HepG2 (cell line): ENCODE measurements around the gene ETV6. TPM values are rescaled to one million over a fixed set of nuclear protein-coding genes. Genes with fewer than 3 reads are reported as not detected.

ENCODE experiments used
- ATAC-seq: fragments of 200-7000 bp; cut with Tn5 transposase; 3 replicates; pipeline ENCODE4 v1.9.1; 2020; ENCODE audit warnings: mild to moderate bottlenecking, moderate library complexity
- BruUV-seq: library from RNA; stranded (reverse); fragments of 400-500 nt; replicated peaks from 2 replicates; lab custom pipeline; 2021; lab: Mats Ljungman, UMichigan
- CTCF ChIA-PET: fragments of 300-600 bp; formaldehyde crosslinking; extraction: SDS; loops from one replicate; lab custom pipeline; 2021; ENCODE audit warnings: low total read pairs, inconsistent platforms, low intra/inter-chr PET ratio; lab: Yijun Ruan, JAX
- POLR2A ChIA-PET: fragments of 350-600 bp; sonication (Branson Sonifier 250); formaldehyde crosslinking; loops from one replicate; lab custom pipeline; 2020; ENCODE audit warnings: antibody characterized with exemption, inconsistent platforms; lab: Yijun Ruan, JAX
- DNase-seq: peaks from one replicate; pipeline ENCODE4 v3.0.0-alpha.2; 2015; ENCODE audit warnings: low spot score
- FAIRE-seq: peaks from 3 replicates; lab custom pipeline; 2011; peaks lifted over from hg19 to GRCh38; lab: Jason Lieb, UNC
- H2AFZ ChIP-seq: one replicate; pipeline ENCODE4 v1.6.1; 2011; ENCODE audit warnings: low read length, inconsistent platforms
- H3K27ac ChIP-seq: fragments of 300-600 bp; 3 replicates; pipeline ENCODE4 v1.8.0; 2011; ENCODE audit warnings: mixed run types, mild to moderate bottlenecking, mixed read lengths, low read length, inconsistent platforms; ENCODE audit not compliant: insufficient read depth; ENCODE audit errors: extremely low read length
- H3K27me3 ChIP-seq, 2 experiments: fragments of 200-600 bp in 1 of 2; 2 replicates in 1 of 2; 3 replicates in 1 of 2; pipeline versions ENCODE4 v1.6.0 to v1.8.0; 2011; ENCODE audit warnings: low read length in 2 of 2, mild to moderate bottlenecking in 2 of 2, moderate library complexity in 2 of 2, inconsistent platforms in 1 of 2; ENCODE audit not compliant: insufficient read depth in 2 of 2, control insufficient read depth in 1 of 2
- H3K36me3 ChIP-seq, 2 experiments: fragments of 200-600 bp in 1 of 2; replicated peaks in 1 of 2; 2 replicates in 1 of 2; 3 replicates in 1 of 2; pipeline versions ENCODE4 v1.5.1 to v1.8.0; 2011; ENCODE audit warnings: low read length in 2 of 2, inconsistent platforms in 1 of 2; ENCODE audit not compliant: insufficient read depth in 2 of 2, control insufficient read depth in 1 of 2
- H3K4me1 ChIP-seq: 2 replicates; pipeline ENCODE4 v1.5.1; 2012; ENCODE audit warnings: low read length, inconsistent platforms; ENCODE audit not compliant: insufficient read depth
- H3K4me2 ChIP-seq: 2 replicates; pipeline ENCODE4 v1.6.0; 2011; ENCODE audit warnings: low read depth, low read length, inconsistent platforms
- H3K4me3 ChIP-seq, 3 experiments: fragments of 200-600 bp in 1 of 3; sonication (generic), shearing (Covaris generic) in 1 of 3; replicated peaks in 1 of 3; 2 replicates each; pipeline ENCODE4 v1.5.1; 2011 to 2016; ENCODE audit warnings: low read length in 3 of 3, inconsistent platforms in 2 of 3, low read depth in 2 of 3, mild to moderate bottlenecking in 2 of 3, control low read depth in 1 of 3, mixed read lengths in 1 of 3; ENCODE audit not compliant: insufficient read depth in 1 of 3
- H3K79me2 ChIP-seq: one replicate; pipeline ENCODE4 v1.6.1; 2011; ENCODE audit warnings: low read length, inconsistent platforms; ENCODE audit not compliant: insufficient read depth
- H3K9ac ChIP-seq: 2 replicates; pipeline ENCODE4 v1.6.0; 2011; ENCODE audit warnings: mild to moderate bottlenecking, low read depth, low read length, inconsistent platforms; ENCODE audit not compliant: insufficient read depth
- H3K9me3 ChIP-seq: 2 replicates; pipeline ENCODE4 v1.5.1; 2012; ENCODE audit warnings: mild to moderate bottlenecking, low read length
- H4K20me1 ChIP-seq: 2 replicates; pipeline ENCODE4 v1.6.0; 2011; ENCODE audit warnings: inconsistent platforms, mild to moderate bottlenecking, low read length, moderate library complexity; ENCODE audit not compliant: insufficient read depth
- RARA ChIP-seq: IDR thresholded peaks from 2 replicates; pipeline ENCODE4 v1.6.1; 2016; ENCODE audit warnings: missing genetic modification reagents, missing compliant biosample characterization
- RXRB ChIP-seq: IDR thresholded peaks from 2 replicates; pipeline ENCODE4 v1.6.1; 2016; ENCODE audit warnings: borderline replicate concordance, missing genetic modification reagents, missing compliant biosample characterization
- ZNF878 ChIP-seq: sonication (generic); formaldehyde crosslinking; IDR thresholded peaks from 2 replicates; pipeline ENCODE4 v1.8.1; 2023; ENCODE audit warnings: mild to moderate bottlenecking, missing genetic modification reagents, moderate library complexity
- WGBS: methylation state at CpG from one replicate; pipeline ENCODE4 v1.1.6; 2017; ENCODE audit warnings: low lambda C conversion rate; 5-methylcytosine and 5-hydroxymethylcytosine counted together
- in situ Hi-C: cut with HindIII; loops from 2 replicates; pipeline ENCODE4 v1.10.0; 2017; ENCODE audit warnings: low pct_unique_long_range_greater_than_20kb; ENCODE audit not compliant: extremely low pct_ligation_motif_present
- intact Hi-C: fragments of 100-400 bp; cut with micrococcal nuclease; formaldehyde crosslinking; loops from one replicate; pipeline ENCODE4 v1.10.0; 2022; ENCODE audit not compliant: unreplicated experiment
- polyA plus RNA-seq, 8 experiments: library from polyadenylated mRNA; depleted of rRNA in 3 of 8; stranded (reverse) in 7 of 8; unstranded in 1 of 8; fragments of >200 nt; fragmentation: Illumina TruSeq in 4 of 8; extraction: Trizol in 4 of 8; gene quantifications; 2 replicates each; pipeline versions ENCODE4 v1.2.1 to v1.2.3, GENCODE V29; 2011 to 2016; ENCODE audit warnings: low read depth in 4 of 8, missing spikeins in 1 of 8, mixed read lengths in 1 of 8; ENCODE audit not compliant: insufficient read depth in 1 of 8
- total RNA-seq, 5 experiments: library from RNA; depleted of rRNA; stranded (reverse); fragments of >200 nt; fragmentation: Illumina TruSeq; extraction: Trizol; gene quantifications; 2 replicates each; pipeline ENCODE4 v1.2.3, GENCODE V29; 2016; ENCODE audit warnings: low read depth in 1 of 5
- TF ChIP-seq, protein P1 (sequence below): sonication (generic); formaldehyde crosslinking; IDR thresholded peaks from 2 replicates; pipeline ENCODE4 v1.4.0; 2020; ENCODE audit warnings: missing genetic modification reagents

Gene ETV6
- total and polyA plus RNA-seq, 2 of the 13 experiments (the other 11 are each of a cell fraction or from before 2014, with no cell fraction given): 2.2 to 3.0 TPM

DNA sequence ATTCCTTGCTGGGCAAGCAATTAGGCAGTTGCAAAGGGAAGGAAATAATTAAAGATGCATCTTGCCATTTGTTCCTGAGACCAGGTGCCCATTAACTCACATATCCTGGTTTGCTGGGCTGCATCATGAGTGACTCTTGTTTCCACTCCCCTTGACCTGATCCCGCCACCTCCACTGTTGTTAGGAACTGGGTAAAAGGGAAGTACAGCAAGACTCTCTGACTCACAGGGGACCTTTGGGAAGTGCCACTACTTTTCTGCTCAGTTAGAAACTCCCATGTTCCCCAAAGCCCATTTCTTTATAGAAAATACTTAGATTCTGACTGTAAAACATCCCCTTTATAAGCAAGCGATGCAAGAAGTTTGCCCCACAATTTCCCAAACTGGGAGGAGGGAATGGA, 235.2 kb downstream of the ETV6 start:
- DNase-seq (peak; percentile 33), FAIRE-seq (no peak), ATAC-seq (peak; percentile 19; the same call in 1 of the 3 replicates)
- intact Hi-C loops (loop anchor here (5.0 kb wide), 3 partner anchors 38 to 232 kb away; no protein-coding TSS in a partner anchor), in situ Hi-C loops (no loop called here)
- TF ChIP-seq RXRB (CRISPR knock-in tag) (peak; percentile 31; the same call in 1 of the 2 replicates), ZNF878 (CRISPR knock-in tag) (no peak), RARA (CRISPR knock-in tag) (peak; percentile 30; the same call in 1 of the 2 replicates)
- TF ChIP-seq, protein P1, sequence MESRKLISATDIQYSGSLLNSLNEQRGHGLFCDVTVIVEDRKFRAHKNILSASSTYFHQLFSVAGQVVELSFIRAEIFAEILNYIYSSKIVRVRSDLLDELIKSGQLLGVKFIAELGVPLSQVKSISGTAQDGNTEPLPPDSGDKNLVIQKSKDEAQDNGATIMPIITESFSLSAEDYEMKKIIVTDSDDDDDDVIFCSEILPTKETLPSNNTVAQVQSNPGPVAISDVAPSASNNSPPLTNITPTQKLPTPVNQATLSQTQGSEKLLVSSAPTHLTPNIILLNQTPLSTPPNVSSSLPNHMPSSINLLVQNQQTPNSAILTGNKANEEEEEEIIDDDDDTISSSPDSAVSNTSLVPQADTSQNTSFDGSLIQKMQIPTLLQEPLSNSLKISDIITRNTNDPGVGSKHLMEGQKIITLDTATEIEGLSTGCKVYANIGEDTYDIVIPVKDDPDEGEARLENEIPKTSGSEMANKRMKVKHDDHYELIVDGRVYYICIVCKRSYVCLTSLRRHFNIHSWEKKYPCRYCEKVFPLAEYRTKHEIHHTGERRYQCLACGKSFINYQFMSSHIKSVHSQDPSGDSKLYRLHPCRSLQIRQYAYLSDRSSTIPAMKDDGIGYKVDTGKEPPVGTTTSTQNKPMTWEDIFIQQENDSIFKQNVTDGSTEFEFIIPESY (CRISPR knock-in tag): peak; percentile 53; the same call in 1 of the 2 replicates
- 97% methylated on average over 2 of the region's 2 CpGs for WGBS
- peak overlapping the region; percentile 60 for H3K9ac ChIP-seq
- BruUV-seq: no TSS peak
- POLR2A ChIA-PET: no interaction called here
- no peaks in the 10 kb centered on the region for H3K79me2 ChIP-seq
- H3K36me3 ChIP-seq: no peaks in the 10 kb centered on the region; a peak in 1 of 5 replicates
- H3K4me2 ChIP-seq: peak overlapping the region; percentile 75
- H4K20me1 ChIP-seq: no peaks in the 10 kb centered on the region
- CTCF ChIA-PET: no interaction called here
- peak overlapping the region; percentile 81 for H3K27ac ChIP-seq
- H3K4me1 ChIP-seq: peaks cover 61% of the 10 kb centered on the region
- no peaks in the 10 kb centered on the region for H3K27me3 ChIP-seq
- H3K9me3 ChIP-seq: no peaks in the 10 kb centered on the region
- H2AFZ ChIP-seq: no peak overlapping the region
- peak overlapping the region in 2 of 3 experiments; percentile 2 to 49; a peak in 2 of 6 replicates for H3K4me3 ChIP-seq
